AG09309 (cell line): ENCODE data around the gene SLC6A6.
A peak's percentile ranks its signal among the peaks of the same experiment; 100 is the strongest.

Source experiments
- DNase-seq: peaks from one replicate; pipeline ENCODE4 v3.0.0-alpha.2; 2010; ENCODE audit warnings: low read depth
- H3K4me3 ChIP-seq: 2 replicates; pipeline ENCODE4 v1.5.1; 2011; ENCODE audit warnings: mild to moderate bottlenecking, low read depth, low read length, moderate library complexity; ENCODE audit not compliant: control insufficient read depth
- TF ChIP-seq, protein P1 (sequence below): IDR thresholded peaks from 2 replicates; pipeline ENCODE4 v1.5.1; 2011; ENCODE audit warnings: mild to moderate bottlenecking, low read depth, low read length, inconsistent platforms; ENCODE audit not compliant: insufficient read depth, control insufficient read depth; ENCODE audit errors: missing control alignments

Gene SLC6A6

GRCh38 chr3:14403619-14404155, 1.3 kb downstream of the SLC6A6 start:
- TF ChIP-seq, protein P1, sequence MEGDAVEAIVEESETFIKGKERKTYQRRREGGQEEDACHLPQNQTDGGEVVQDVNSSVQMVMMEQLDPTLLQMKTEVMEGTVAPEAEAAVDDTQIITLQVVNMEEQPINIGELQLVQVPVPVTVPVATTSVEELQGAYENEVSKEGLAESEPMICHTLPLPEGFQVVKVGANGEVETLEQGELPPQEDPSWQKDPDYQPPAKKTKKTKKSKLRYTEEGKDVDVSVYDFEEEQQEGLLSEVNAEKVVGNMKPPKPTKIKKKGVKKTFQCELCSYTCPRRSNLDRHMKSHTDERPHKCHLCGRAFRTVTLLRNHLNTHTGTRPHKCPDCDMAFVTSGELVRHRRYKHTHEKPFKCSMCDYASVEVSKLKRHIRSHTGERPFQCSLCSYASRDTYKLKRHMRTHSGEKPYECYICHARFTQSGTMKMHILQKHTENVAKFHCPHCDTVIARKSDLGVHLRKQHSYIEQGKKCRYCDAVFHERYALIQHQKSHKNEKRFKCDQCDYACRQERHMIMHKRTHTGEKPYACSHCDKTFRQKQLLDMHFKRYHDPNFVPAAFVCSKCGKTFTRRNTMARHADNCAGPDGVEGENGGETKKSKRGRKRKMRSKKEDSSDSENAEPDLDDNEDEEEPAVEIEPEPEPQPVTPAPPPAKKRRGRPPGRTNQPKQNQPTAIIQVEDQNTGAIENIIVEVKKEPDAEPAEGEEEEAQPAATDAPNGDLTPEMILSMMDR = no peak
- DNase-seq = no peak
- peak overlapping the region; percentile 94 for H3K4me3 ChIP-seq

DNA sequence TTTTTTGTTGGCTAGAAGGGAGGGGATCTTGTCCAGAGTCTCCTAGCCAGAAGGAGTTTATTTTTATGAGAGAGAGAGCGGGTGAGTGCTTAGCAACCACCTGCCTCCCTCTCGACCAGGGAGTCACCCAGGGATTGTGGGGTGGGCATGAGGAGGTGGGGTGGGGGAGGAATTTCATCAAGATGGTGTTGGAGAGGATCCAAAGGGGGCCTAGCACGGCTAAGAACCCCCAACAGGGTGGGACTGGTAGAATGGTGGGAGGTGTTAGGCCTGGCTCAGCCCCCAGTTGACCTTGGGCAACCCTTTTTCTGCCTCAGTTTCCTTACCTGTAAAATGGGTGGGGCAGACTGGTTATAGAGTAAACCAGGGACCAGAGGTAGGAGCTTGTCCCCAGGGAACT, 1.8 kb downstream of the SLC6A6 start:
- DNase-seq = no peak
- TF ChIP-seq, protein P1 = no peak
- peak overlapping the region; percentile 94 for H3K4me3 ChIP-seq

DNA sequence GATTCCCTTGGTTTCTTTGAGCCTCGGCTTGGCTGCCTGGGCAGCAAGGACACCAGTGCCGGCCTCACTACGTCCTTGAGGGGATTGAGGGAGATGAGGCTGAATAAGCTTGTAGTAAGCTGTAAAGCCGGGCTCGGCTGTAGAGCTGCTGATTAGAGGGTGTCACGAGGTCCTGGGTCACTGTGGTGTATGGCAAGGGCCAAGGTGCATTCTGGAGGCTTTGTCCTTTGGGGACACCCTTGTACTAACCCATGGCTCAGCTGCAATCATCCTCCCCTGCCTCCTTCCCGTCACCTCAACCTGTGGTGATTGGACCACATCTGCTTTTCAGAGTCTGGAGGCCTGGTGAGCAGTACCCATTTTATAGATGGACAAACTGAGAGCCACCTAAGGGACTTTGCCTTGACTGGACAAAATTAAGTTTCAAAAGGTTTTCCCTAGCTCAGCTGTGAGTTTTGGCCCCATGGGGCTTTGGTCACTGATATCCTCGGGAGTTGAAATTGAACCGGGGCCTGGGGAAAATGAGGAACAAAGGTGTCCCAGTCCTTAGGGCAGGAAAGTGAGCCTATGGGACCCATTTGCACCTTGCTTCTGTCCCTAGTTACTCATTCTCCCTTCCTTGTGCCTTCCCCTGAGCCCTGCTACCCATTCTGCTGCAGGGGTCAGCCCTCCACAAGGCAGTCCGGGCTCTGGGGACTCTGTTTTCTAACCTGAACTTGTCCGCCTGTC, 2.4 kb downstream of the SLC6A6 start:
- DNase-seq = no peak
- TF ChIP-seq, protein P1 = no peak
- peak overlapping the region; percentile 94 for H3K4me3 ChIP-seq

GRCh38 chr3:14405360-14406238, 3.2 kb downstream of the SLC6A6 start:
- DNase-seq = no peak
- H3K4me3 ChIP-seq = peak overlapping the region; percentile 94
- TF ChIP-seq, protein P1 = no peak

DNA sequence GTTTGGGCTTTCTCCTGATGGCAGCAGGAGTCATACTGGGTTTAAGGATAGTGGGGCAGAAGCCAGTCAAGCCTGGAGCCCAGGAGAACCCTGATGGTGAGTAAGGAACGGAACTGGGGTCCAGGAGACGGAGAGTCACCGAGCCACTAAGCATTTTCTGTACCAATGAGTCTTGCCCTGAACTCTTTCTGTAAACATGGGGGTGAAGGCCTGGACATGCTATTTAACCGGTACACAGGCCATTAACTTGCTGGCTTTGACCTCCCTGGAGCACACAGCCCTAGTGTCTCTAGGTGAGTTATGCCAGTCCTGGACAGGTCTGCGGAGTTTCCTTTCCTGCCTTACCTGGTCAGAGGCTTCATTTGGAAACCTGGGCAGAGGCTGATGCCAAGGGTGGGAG, 3.9 kb downstream of the SLC6A6 start:
- no peak overlapping the region for H3K4me3 ChIP-seq
- DNase-seq = no peak
- TF ChIP-seq, protein P1 = no peak

- TF ChIP-seq, protein P1 = no peak
- H3K4me3 ChIP-seq = no peak overlapping the region
- DNase-seq = no peak
Observed at GRCh38 chr3:14406766-14407165, 4.4 kb downstream of the SLC6A6 start.
